Cardiac muscle cell (in vitro differentiated cells and primary cell): Measurements from ENCODE around the gene DDX41. TPM values are rescaled to one million over a fixed set of nuclear protein-coding genes. Genes with fewer than 3 reads are reported as not detected.

Experiments used
- DNase-seq, 2 donors: peaks; one replicate each; pipeline versions ENCODE4 v3.0.0 to v3.0.0-alpha.2; 2010 to 2017; ENCODE audit warnings: low read depth in 1 of 2, low spot score in 1 of 2
- H3K27ac ChIP-seq: fragments of 200-600 bp; sonication (generic); 2 replicates; pipeline ENCODE4 v1.5.1; 2016
- H3K27me3 ChIP-seq: fragments of 200-600 bp; sonication (generic); 2 replicates; pipeline ENCODE4 v1.6.0; 2016; ENCODE audit warnings: control low read depth
- H3K36me3 ChIP-seq: fragments of 200-600 bp; sonication (generic); 2 replicates; pipeline ENCODE4 v1.5.1; 2016; ENCODE audit warnings: control low read depth
- H3K4me1 ChIP-seq: fragments of 200-600 bp; sonication (generic); 2 replicates; pipeline ENCODE4 v1.8.1; 2017; ENCODE audit warnings: low read depth, mild to moderate bottlenecking, mixed run types
- H3K4me3 ChIP-seq: fragments of 200-600 bp; sonication (generic); 2 replicates; pipeline ENCODE4 v1.5.1; 2016; ENCODE audit warnings: mild to moderate bottlenecking
- H3K9me3 ChIP-seq: fragments of 200-600 bp; sonication (generic); 2 replicates; pipeline ENCODE4 v1.5.1; 2017; ENCODE audit warnings: low read depth, mild to moderate bottlenecking, control low read depth
- polyA plus RNA-seq: library from polyadenylated mRNA; unstranded; fragments of >200 nt; fragmentation: Nextera tagmentation; extraction: Ambion mirVana; gene quantifications from 2 replicates; pipeline ENCODE4 v1.2.1, GENCODE V29; 2016
- total RNA-seq: library from RNA; depleted of rRNA; stranded (reverse); fragments of >200 nt; gene quantifications from 2 replicates; pipeline ENCODE4 v1.2.3, GENCODE V29; 2016
- TF ChIP-seq, protein P1 (sequence below): IDR thresholded peaks from 2 replicates; pipeline ENCODE4 v1.5.1; 2012; ENCODE audit warnings: low read depth, mild to moderate bottlenecking, low read length

The DDX41 gene
- total and polyA plus RNA-seq, 2 experiments from 2014 or later: 109 to 183 TPM

- Histone ChIP-seq H3K27ac (no peak overlapping the region), H3K4me3 (peak overlapping the region; percentile 70), H3K36me3 (peaks cover 46% of the 10 kb centered on the region), H3K4me1 (no peaks in the 10 kb centered on the region), H3K27me3 (no peaks in the 10 kb centered on the region), H3K9me3 (no peaks in the 10 kb centered on the region)
- TF ChIP-seq, protein P1, sequence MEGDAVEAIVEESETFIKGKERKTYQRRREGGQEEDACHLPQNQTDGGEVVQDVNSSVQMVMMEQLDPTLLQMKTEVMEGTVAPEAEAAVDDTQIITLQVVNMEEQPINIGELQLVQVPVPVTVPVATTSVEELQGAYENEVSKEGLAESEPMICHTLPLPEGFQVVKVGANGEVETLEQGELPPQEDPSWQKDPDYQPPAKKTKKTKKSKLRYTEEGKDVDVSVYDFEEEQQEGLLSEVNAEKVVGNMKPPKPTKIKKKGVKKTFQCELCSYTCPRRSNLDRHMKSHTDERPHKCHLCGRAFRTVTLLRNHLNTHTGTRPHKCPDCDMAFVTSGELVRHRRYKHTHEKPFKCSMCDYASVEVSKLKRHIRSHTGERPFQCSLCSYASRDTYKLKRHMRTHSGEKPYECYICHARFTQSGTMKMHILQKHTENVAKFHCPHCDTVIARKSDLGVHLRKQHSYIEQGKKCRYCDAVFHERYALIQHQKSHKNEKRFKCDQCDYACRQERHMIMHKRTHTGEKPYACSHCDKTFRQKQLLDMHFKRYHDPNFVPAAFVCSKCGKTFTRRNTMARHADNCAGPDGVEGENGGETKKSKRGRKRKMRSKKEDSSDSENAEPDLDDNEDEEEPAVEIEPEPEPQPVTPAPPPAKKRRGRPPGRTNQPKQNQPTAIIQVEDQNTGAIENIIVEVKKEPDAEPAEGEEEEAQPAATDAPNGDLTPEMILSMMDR: no peak
- DNase-seq: no peak
These were observed 1.2 kb downstream of the DDX41 start for GRCh38 chr5:177515580-177515979.

- DNase-seq: no peak
- Histone ChIP-seq H3K27me3 (no peaks in the 10 kb centered on the region), H3K4me1 (no peaks in the 10 kb centered on the region), H3K27ac (no peak overlapping the region), H3K9me3 (no peaks in the 10 kb centered on the region), H3K36me3 (peaks cover 41% of the 10 kb centered on the region), H3K4me3 (no peak overlapping the region)
- TF ChIP-seq, protein P1: no peak
These were observed 2.2 kb downstream of the DDX41 start for GRCh38 chr5:177514541-177514940.

GRCh38 chr5:177513500-177513899, 3.3 kb downstream of the DDX41 start:
- DNase-seq: no peak
- Histone ChIP-seq H3K4me1 (no peaks in the 10 kb centered on the region), H3K9me3 (no peaks in the 10 kb centered on the region), H3K36me3 (peaks cover 40% of the 10 kb centered on the region), H3K27ac (no peak overlapping the region), H3K27me3 (no peaks in the 10 kb centered on the region), H3K4me3 (no peak overlapping the region)
- TF ChIP-seq, protein P1: no peak

- TF ChIP-seq, protein P1: no peak
- Histone ChIP-seq H3K4me3 (no peak overlapping the region), H3K27me3 (no peaks in the 10 kb centered on the region), H3K36me3 (peaks cover 40% of the 10 kb centered on the region), H3K4me1 (no peaks in the 10 kb centered on the region), H3K27ac (no peak overlapping the region), H3K9me3 (no peaks in the 10 kb centered on the region)
- no peak for DNase-seq
These were observed 3.9 kb downstream of the DDX41 start for GRCh38 chr5:177512736-177513380.

- no peaks in the 10 kb centered on the region for H3K27me3 ChIP-seq
- TF ChIP-seq, protein P1: no peak
- no peak overlapping the region for H3K27ac ChIP-seq
- H3K9me3 ChIP-seq: no peaks in the 10 kb centered on the region
- H3K36me3 ChIP-seq: peaks cover 40% of the 10 kb centered on the region
- H3K4me3 ChIP-seq: no peak overlapping the region
- no peak for DNase-seq
- no peaks in the 10 kb centered on the region for H3K4me1 ChIP-seq
These were observed 4.7 kb downstream of the DDX41 start for GRCh38 chr5:177511796-177512675.
